ENCODE data around the gene POLR2I. TPM values are rescaled to one million over a fixed set of nuclear protein-coding genes. Genes with fewer than 3 reads are reported as not detected.

POLR2I gene
- total and polyA plus RNA-seq, 2 experiments from 2014 or later = 94.0 to 413 TPM

GRCh38 chr19:36072081-36072480, 42.6 kb downstream of the POLR2I start:
- Histone ChIP-seq H2AFZ (no peak overlapping the region), H3K27me3 (ENCODE audit: insufficient read depth) (no peaks in the 10 kb centered on the region), H4K20me1 (replicated peaks; ENCODE audit: insufficient read depth) (peaks cover 9% of the 10 kb centered on the region; the same call in 1 of the 2 replicates), H3F3A (replicated peaks; ENCODE audit: low read depth) (peaks cover 6% of the 10 kb centered on the region; the same call in 1 of the 2 replicates), H3K4me1 (ENCODE audit: insufficient read depth) (no peaks in the 10 kb centered on the region), H3K79me2 (replicated peaks; ENCODE audit: insufficient read depth) (no peaks in the 10 kb centered on the region), H3K36me3 (ENCODE audit: insufficient read depth) (peaks cover 35% of the 10 kb centered on the region), H3K4me2 (no peak overlapping the region), H3K4me3 (no peak overlapping the region), H3K9me2 (ENCODE audit: insufficient read depth) (no peaks in the 10 kb centered on the region), H3K27ac (ENCODE audit: low read depth) (no peak overlapping the region)
- Mint-ChIP-seq H3K27ac (no peak overlapping the region), H3K27me3 (ENCODE audit: insufficient read depth, low read depth, poor library complexity) (peaks cover 3% of the 10 kb centered on the region), H3K4me1 (no peaks in the 10 kb centered on the region), H3K9me3 (peaks cover 4% of the 10 kb centered on the region; the same call in 1 of the 3 replicates), H3K36me3 (ENCODE audit: low read depth) (peaks cover 81% of the 10 kb centered on the region), H3K4me3 (no peak overlapping the region)
- TF ChIP-seq ZNF114 (CRISPR knock-in tag; IDR thresholded peaks at IDR 0.05) = no peak
- no peak for TF ChIP-seq NANOG (IDR thresholded peaks at IDR 0.05; ENCODE audit: borderline replicate concordance)
- no peak for TF ChIP-seq ZNF331 (CRISPR knock-in tag; IDR thresholded peaks at IDR 0.05; ENCODE audit: low read depth)
- no peak for TF ChIP-seq STAT1 (IDR thresholded peaks at IDR 0.05; ENCODE audit: unreplicated experiment)
- no peak for TF ChIP-seq CREB1 (CRISPR knock-in tag; IDR thresholded peaks at IDR 0.05; ENCODE audit: low read depth)
- TF ChIP-seq JUNB (IDR thresholded peaks at IDR 0.05; ENCODE audit: unreplicated experiment) = no peak
- TF ChIP-seq, protein P1, sequence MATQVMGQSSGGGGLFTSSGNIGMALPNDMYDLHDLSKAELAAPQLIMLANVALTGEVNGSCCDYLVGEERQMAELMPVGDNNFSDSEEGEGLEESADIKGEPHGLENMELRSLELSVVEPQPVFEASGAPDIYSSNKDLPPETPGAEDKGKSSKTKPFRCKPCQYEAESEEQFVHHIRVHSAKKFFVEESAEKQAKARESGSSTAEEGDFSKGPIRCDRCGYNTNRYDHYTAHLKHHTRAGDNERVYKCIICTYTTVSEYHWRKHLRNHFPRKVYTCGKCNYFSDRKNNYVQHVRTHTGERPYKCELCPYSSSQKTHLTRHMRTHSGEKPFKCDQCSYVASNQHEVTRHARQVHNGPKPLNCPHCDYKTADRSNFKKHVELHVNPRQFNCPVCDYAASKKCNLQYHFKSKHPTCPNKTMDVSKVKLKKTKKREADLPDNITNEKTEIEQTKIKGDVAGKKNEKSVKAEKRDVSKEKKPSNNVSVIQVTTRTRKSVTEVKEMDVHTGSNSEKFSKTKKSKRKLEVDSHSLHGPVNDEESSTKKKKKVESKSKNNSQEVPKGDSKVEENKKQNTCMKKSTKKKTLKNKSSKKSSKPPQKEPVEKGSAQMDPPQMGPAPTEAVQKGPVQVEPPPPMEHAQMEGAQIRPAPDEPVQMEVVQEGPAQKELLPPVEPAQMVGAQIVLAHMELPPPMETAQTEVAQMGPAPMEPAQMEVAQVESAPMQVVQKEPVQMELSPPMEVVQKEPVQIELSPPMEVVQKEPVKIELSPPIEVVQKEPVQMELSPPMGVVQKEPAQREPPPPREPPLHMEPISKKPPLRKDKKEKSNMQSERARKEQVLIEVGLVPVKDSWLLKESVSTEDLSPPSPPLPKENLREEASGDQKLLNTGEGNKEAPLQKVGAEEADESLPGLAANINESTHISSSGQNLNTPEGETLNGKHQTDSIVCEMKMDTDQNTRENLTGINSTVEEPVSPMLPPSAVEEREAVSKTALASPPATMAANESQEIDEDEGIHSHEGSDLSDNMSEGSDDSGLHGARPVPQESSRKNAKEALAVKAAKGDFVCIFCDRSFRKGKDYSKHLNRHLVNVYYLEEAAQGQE (IDR thresholded peaks at IDR 0.05; ENCODE audit: unreplicated experiment) = no peak
- TF ChIP-seq EZH2phosphoT487 (IDR thresholded peaks at IDR 0.05; ENCODE audit: unreplicated experiment) = no peak
- no peak for TF ChIP-seq POLR2AphosphoS5 (IDR thresholded peaks at IDR 0.05; ENCODE audit: low read depth)
- TF ChIP-seq ZNF462 (CRISPR knock-in tag; IDR thresholded peaks at IDR 0.05) = no peak
- no peak for TF ChIP-seq ETS1 (IDR thresholded peaks at IDR 0.05)
- no peak for TF ChIP-seq CTCF (conservative IDR thresholded peaks at IDR 0.05; ENCODE audit: low read depth in 2 of 2)
- no peak for TF ChIP-seq EZH2 (IDR thresholded peaks at IDR 0.05; ENCODE audit: low read depth, unreplicated experiment)
- ATAC-seq = no peak
- no peak for DNase-seq (ENCODE audit: low spot score)
